ENCODE measurements around the gene TBC1D20.

DNA sequence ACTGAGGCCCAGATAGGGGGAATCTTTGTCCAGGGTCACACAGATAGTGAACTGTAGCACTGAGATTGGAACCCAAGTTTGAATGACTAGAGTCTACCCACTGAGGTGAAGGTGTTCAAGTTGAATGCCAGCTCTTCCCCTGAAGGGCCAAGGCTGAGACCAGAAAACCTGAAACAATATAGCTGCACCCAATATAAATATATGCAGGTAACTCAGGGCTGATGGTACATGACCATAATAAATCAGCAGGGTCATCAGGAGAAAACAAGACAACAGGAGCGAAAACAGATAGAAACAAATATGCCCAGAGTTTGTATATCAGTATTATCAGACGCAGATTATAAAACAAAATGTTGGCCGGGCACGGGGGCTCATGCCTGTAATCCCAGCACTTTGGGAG is 58.2 kb downstream of the TBC1D20 start:
- TF ChIP-seq, protein P1, sequence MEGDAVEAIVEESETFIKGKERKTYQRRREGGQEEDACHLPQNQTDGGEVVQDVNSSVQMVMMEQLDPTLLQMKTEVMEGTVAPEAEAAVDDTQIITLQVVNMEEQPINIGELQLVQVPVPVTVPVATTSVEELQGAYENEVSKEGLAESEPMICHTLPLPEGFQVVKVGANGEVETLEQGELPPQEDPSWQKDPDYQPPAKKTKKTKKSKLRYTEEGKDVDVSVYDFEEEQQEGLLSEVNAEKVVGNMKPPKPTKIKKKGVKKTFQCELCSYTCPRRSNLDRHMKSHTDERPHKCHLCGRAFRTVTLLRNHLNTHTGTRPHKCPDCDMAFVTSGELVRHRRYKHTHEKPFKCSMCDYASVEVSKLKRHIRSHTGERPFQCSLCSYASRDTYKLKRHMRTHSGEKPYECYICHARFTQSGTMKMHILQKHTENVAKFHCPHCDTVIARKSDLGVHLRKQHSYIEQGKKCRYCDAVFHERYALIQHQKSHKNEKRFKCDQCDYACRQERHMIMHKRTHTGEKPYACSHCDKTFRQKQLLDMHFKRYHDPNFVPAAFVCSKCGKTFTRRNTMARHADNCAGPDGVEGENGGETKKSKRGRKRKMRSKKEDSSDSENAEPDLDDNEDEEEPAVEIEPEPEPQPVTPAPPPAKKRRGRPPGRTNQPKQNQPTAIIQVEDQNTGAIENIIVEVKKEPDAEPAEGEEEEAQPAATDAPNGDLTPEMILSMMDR (IDR thresholded peaks at IDR 0.05): no peak
- TF ChIP-seq POLR2AphosphoS5 (IDR thresholded peaks at IDR 0.05): no peak
- no peak for TF ChIP-seq POLR2A (IDR thresholded peaks at IDR 0.05)
- TF ChIP-seq EP300 (IDR thresholded peaks at IDR 0.05): no peak
